Endothelial cell of umbilical vein (primary cell): ENCODE data around the gene DNAJC19. TPM values are rescaled to one million over a fixed set of nuclear protein-coding genes. Genes with fewer than 3 reads are reported as not detected.

Source experiments
- BruUV-seq: library from RNA; stranded (reverse); fragments of 400-500 nt; replicated peaks from 2 replicates; lab custom pipeline; 2021; lab: Mats Ljungman, UMichigan
- CTCF ChIA-PET: fragments of 300-600, 350-600 bp; sonication (Branson Sonifier 250); formaldehyde crosslinking; loops from one replicate; lab custom pipeline; 2021; ENCODE audit warnings: antibody characterized with exemption, inconsistent platforms; lab: Charles Lee
- POLR2A ChIA-PET: fragments of 300-600, 350-600 bp; sonication (Branson Sonifier 250); formaldehyde crosslinking; loops from one replicate; lab custom pipeline; 2021; ENCODE audit warnings: antibody characterized with exemption, inconsistent platforms; lab: Charles Lee
- DNase-seq: peaks from one replicate; pipeline ENCODE4 v3.0.0-alpha.2; 2011; ENCODE audit warnings: low read depth, low spot score
- FAIRE-seq: peaks from 2 replicates; lab custom pipeline; 2011; peaks lifted over from hg19 to GRCh38; lab: Jason Lieb, UNC
- H2AFZ ChIP-seq: 2 replicates; pipeline ENCODE4 v1.6.0; 2012; ENCODE audit warnings: low read depth, low read length, control low read depth, inconsistent platforms
- H3K27ac ChIP-seq: 2 replicates; pipeline ENCODE4 v1.5.1; 2011; ENCODE audit warnings: low read depth, mild to moderate bottlenecking, control low read depth, low read length, moderate library complexity; ENCODE audit not compliant: insufficient read depth
- H3K27me3 ChIP-seq, 2 experiments: 2 replicates each; pipeline versions ENCODE4 v1.6.0 to v1.6.1; 2011; ENCODE audit warnings: low read length in 2 of 2, mixed read lengths in 1 of 2; ENCODE audit not compliant: control insufficient read depth in 2 of 2, insufficient read depth in 2 of 2
- H3K36me3 ChIP-seq, 2 experiments: 2 replicates in 1 of 2; 3 replicates in 1 of 2; pipeline ENCODE4 v1.5.1; 2011; ENCODE audit warnings: low read length in 2 of 2, mild to moderate bottlenecking in 1 of 2, moderate library complexity in 1 of 2; ENCODE audit not compliant: control insufficient read depth in 2 of 2, insufficient read depth in 2 of 2; ENCODE audit errors: extremely low read depth in 1 of 2
- H3K4me1 ChIP-seq: 3 replicates; pipeline ENCODE4 v1.5.1; 2011; ENCODE audit warnings: mild to moderate bottlenecking, low read length; ENCODE audit not compliant: control insufficient read depth, insufficient read depth; ENCODE audit errors: extremely low read depth
- H3K4me2 ChIP-seq: 2 replicates; pipeline ENCODE4 v1.6.1; 2011; ENCODE audit warnings: low read length, control low read depth, mixed read lengths; ENCODE audit not compliant: insufficient read depth
- H3K4me3 ChIP-seq, 3 experiments: fragments of 200-600 bp in 1 of 3; sonication (generic), shearing (Covaris generic) in 1 of 3; replicated peaks in 1 of 3; 2 replicates each; pipeline ENCODE4 v1.5.1; 2011 to 2016; ENCODE audit warnings: control low read depth in 3 of 3, low read length in 3 of 3, mild to moderate bottlenecking in 2 of 3, inconsistent platforms in 1 of 3, low read depth in 1 of 3, moderate library complexity in 1 of 3; ENCODE audit not compliant: insufficient read depth in 1 of 3
- H3K79me2 ChIP-seq: 2 replicates; pipeline ENCODE4 v1.6.0; 2012; ENCODE audit warnings: low read length, inconsistent platforms; ENCODE audit not compliant: control insufficient read depth, insufficient read depth
- H3K9ac ChIP-seq: replicated peaks from 2 replicates; pipeline ENCODE3; 2011; ENCODE audit warnings: low read length, control low read depth; ENCODE audit not compliant: insufficient read depth; ENCODE audit errors: extremely low read depth
- H3K9me1 ChIP-seq: replicated peaks from 3 replicates; pipeline ENCODE4 v1.6.0; 2011; ENCODE audit warnings: mild to moderate bottlenecking, low read length; ENCODE audit not compliant: control insufficient read depth, insufficient read depth; ENCODE audit errors: extremely low read depth
- H3K9me3 ChIP-seq: replicated peaks from 2 replicates; pipeline ENCODE4 v1.5.1; 2012; ENCODE audit warnings: low read length, inconsistent platforms; ENCODE audit not compliant: control insufficient read depth, insufficient read depth
- H4K20me1 ChIP-seq: replicated peaks from 2 replicates; pipeline ENCODE3; 2011; ENCODE audit warnings: mild to moderate bottlenecking, low read length; ENCODE audit not compliant: control insufficient read depth, insufficient read depth; ENCODE audit errors: extremely low read depth
- CTCF ChIP-seq, 2 donors: IDR thresholded peaks; 1 replicate in 1 of 2; 2 replicates in 1 of 2; pipeline ENCODE4 v1.5.1; 2011; ENCODE audit warnings: low read length in 2 of 2, mild to moderate bottlenecking in 2 of 2, moderate library complexity in 2 of 2, control low read depth in 1 of 2, inconsistent platforms in 1 of 2, low read depth in 1 of 2; ENCODE audit not compliant: insufficient read depth in 1 of 2; ENCODE audit errors: extremely low read depth in 1 of 2
- EZH2 ChIP-seq: IDR thresholded peaks from 2 replicates; pipeline ENCODE4 v1.6.1; 2012; ENCODE audit warnings: borderline replicate concordance, low read depth, mild to moderate bottlenecking, moderate library complexity, low read length, inconsistent platforms; ENCODE audit not compliant: severe bottlenecking
- FOS ChIP-seq: IDR thresholded peaks from 2 replicates; pipeline ENCODE4 v1.6.1; 2011; ENCODE audit warnings: mild to moderate bottlenecking, low read length, moderate library complexity, borderline replicate concordance; ENCODE audit not compliant: insufficient read depth
- GATA2 ChIP-seq: IDR thresholded peaks from 2 replicates; pipeline ENCODE4 v1.7.0; 2011; ENCODE audit warnings: low read depth, mild to moderate bottlenecking, moderate library complexity, mixed read lengths, low read length; ENCODE audit not compliant: insufficient read length, insufficient read depth
- JUN ChIP-seq: IDR thresholded peaks from 2 replicates; pipeline ENCODE4 v1.6.1; 2011; ENCODE audit warnings: borderline replicate concordance, low read depth; ENCODE audit not compliant: insufficient read length, insufficient read depth
- MAX ChIP-seq: IDR thresholded peaks from 2 replicates; pipeline ENCODE4 v1.6.1; 2011; ENCODE audit not compliant: insufficient read depth, insufficient read length
- MYC ChIP-seq: IDR thresholded peaks from one replicate; pipeline ENCODE4 v1.6.1; 2011; ENCODE audit warnings: mild to moderate bottlenecking, low read depth, low read length
- POLR2A ChIP-seq: IDR thresholded peaks from 2 replicates; pipeline ENCODE4 v1.6.1; 2012; ENCODE audit warnings: low read depth, mild to moderate bottlenecking, control low read depth, low read length
- POLR2AphosphoS5 ChIP-seq: IDR thresholded peaks from 2 replicates; pipeline ENCODE4 v1.6.1; 2012; ENCODE audit warnings: low read depth, mild to moderate bottlenecking, control low read depth, low read length, moderate library complexity; ENCODE audit not compliant: insufficient read depth
- dilution Hi-C: fragments of 300-500 bp; cut with MboI; formaldehyde crosslinking; loops from one replicate; pipeline ENCODE4 v1.15.0; 2019; ENCODE audit warnings: low sequenced_read_pairs; ENCODE audit not compliant: extremely low pct_ligation_motif_present
- intact Hi-C: fragments of 100-400 bp; cut with micrococcal nuclease; formaldehyde crosslinking; loops from one replicate; pipeline ENCODE4 v1.10.0; 2022
- polyA plus RNA-seq, 4 experiments: library from polyadenylated mRNA; depleted of rRNA in 3 of 4; stranded (reverse) in 3 of 4; unstranded in 1 of 4; fragments of >200 nt; gene quantifications; 2 replicates each; pipeline versions ENCODE4 v1.2.1 to v1.2.3, GENCODE V29; 2011 to 2012; ENCODE audit warnings: missing spikeins in 1 of 4
- total RNA-seq: library from RNA; stranded (reverse); gene quantifications from 2 replicates; pipeline ENCODE4 v1.2.3, GENCODE V29; 2021

Gene DNAJC19
- total and polyA plus RNA-seq, 2 donors (not counting 3 experiments of a cell fraction or from before 2014, with no cell fraction given): 32.6 to 50.6 TPM

DNA sequence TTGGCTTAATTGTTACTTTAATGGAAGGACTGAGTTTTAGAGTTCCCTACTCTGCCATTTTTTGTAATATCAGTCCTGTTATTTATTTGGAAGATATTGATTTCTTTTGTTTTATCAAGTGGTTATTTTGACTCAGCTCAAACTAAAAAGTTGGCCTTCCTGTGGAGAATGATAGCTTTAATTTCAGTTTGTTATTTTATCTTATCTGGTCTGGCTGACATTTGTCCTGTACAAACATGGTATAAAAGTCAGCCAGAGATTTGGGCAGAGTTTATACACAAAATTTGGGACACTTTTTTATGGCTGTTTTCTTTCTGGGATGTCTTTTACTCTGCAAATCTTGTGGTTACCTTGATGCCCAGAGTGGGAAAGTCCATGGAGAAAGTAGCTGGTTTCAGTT is 41.4 kb upstream of the DNAJC19 start:
- no peak for DNase-seq
- Histone ChIP-seq H3K9me3 (no peaks in the 10 kb centered on the region), H3K27ac (no peak overlapping the region), H3K9me1 (no peaks in the 10 kb centered on the region), H3K4me1 (no peaks in the 10 kb centered on the region), H3K27me3 (no peaks in the 10 kb centered on the region), H3K4me2 (no peak overlapping the region), H3K9ac (no peak overlapping the region), H3K36me3 (no peaks in the 10 kb centered on the region), H4K20me1 (no peaks in the 10 kb centered on the region), H2AFZ (no peak overlapping the region), H3K4me3 (no peak overlapping the region), H3K79me2 (no peaks in the 10 kb centered on the region)
- TF ChIP-seq CTCF (IDR thresholded peaks at IDR 0.05; ENCODE audit: extremely low read depth in 1 of 2, insufficient read depth in 1 of 2, low read depth in 1 of 2, low read length in 2 of 2): no peak
- no peak for TF ChIP-seq GATA2
- TF ChIP-seq MYC: no peak
- TF ChIP-seq JUN: no peak
- no peak for TF ChIP-seq POLR2AphosphoS5
- TF ChIP-seq POLR2A: no peak
- no peak for TF ChIP-seq MAX
- TF ChIP-seq EZH2: no peak
- TF ChIP-seq FOS: no peak
- CTCF ChIA-PET: no interaction called here
- no TSS peak for BruUV-seq
- POLR2A ChIA-PET: no interaction called here
- dilution Hi-C loops (no loop called here), intact Hi-C loops (no loop called here)
- FAIRE-seq: no peak
